Activated CD8-positive, alpha-beta memory T cell treated with anti-CD3 and anti-CD28 coated beads for 1 hour (primary cell): ENCODE data around the gene PROSER3.
A peak's percentile ranks its signal among the peaks of the same experiment; 100 is the strongest.

Experiments
- DNase-seq, 2 donors: peaks; one replicate each; pipeline ENCODE4 v3.0.0-alpha.2; 2020; ENCODE audit warnings: low read depth in 1 of 2; ENCODE audit errors: extremely low read depth in 1 of 2

Gene PROSER3

DNA sequence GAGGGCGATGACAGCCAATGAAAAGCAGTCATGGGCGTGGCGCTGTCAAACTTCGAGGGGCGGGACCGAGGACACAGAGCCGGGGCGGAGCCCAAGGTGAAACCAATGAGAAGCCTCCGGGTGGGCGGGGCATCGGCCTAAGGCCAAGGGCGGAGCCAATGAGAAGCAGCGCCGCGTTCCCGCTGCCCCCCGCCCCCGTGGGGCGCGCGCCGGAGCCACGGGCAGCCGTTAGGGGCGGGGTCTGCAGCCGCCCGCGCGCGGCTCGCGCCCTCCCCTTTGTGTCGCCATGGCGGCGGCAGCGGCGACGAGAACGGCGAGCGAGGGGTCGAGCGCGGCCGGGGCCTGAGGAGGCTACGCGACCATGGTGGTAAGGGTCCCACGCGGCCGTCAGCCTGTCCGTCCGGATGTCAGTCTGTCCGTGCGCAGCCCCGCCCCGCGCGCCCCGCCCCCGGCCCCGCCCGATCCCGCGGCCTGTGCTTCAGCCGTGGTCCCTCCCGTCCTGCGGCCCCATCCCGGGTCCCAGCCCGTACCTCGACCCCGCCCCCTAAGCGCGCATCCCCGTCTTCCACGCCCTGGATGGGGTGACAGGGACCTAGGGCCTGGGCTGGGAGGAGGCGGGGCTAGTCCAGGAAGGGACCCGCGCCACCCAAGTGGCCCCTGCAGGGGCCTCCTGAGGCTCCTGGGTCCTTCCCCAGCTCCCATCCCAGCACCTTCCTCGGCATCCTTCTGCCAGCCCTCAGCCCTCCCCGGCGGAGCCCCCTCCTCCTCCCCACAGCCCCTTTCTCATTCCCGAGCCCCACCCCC, 17.5 kb downstream of the PROSER3 start, which contains the start of gene ARHGAP33:
TSS of gene ARHGAP33 (plus strand) at position 267 of the 804 bp plus-strand sequence. CDS start at position 362, 95 bp downstream.
- peak; percentile 98 to 99 for DNase-seq

DNA sequence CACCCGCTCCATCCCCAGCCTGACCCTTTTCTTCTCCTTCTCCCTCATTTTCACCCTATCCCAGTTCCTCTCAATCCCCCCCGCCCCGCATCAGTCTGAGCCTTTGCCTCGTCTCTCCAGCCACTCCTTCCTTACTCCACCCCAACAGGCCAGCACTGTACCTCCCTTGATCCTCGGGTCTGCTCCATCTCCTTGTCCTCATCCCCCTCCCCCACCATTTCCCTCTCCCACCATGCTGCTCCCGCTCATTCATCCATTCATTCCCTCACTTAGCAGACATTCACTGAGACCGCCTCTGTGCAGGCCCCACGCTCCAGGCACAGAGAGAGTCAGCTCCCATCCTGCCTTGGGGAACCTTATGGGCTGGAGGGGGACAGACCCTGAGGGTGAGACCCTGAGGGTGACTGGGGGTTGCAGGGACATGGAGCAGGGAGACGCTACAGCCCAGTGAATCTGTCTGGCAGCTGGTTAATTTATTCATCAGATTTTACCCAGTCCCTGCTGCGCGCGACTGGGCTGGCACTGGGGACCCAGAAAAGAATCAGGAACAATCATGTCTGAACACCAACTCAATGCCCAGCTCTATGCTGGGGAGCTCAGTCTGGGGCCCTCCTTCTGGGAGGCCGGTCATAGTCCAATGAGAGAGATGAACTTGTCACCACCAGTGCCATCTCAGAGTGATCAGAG, 18.3 kb downstream of the PROSER3 start:
- no peak for DNase-seq

- DNase-seq, result no peak
These were observed 19.3 kb downstream of the PROSER3 start for GRCh38 chr19:35777086-35777841.

- no peak for DNase-seq
These were observed 20.0 kb downstream of the PROSER3 start for GRCh38 chr19:35777961-35778360.

DNA sequence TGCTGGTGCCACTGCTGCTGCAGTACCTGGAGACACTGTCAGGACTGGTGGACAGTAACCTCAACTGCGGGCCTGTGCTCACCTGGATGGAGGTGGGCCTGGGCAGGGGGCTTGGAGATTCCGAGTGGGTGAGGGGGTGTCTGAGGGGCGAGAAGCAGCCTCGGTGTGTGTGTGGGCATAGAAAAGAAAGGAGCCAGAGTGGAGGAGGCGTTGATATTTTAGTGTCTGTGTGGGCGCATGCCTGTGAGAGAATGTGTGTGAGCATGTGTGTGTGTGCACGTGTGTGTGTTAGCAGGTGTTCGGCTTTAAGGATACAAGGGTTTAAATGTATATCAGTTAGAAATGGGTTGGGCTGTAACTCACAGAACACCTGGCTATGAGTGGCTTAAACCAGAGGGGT, 21.1 kb downstream of the PROSER3 start:
- no peak for DNase-seq

GRCh38 chr19:35780058-35780457, 22.1 kb downstream of the PROSER3 start:
- no peak for DNase-seq

DNA sequence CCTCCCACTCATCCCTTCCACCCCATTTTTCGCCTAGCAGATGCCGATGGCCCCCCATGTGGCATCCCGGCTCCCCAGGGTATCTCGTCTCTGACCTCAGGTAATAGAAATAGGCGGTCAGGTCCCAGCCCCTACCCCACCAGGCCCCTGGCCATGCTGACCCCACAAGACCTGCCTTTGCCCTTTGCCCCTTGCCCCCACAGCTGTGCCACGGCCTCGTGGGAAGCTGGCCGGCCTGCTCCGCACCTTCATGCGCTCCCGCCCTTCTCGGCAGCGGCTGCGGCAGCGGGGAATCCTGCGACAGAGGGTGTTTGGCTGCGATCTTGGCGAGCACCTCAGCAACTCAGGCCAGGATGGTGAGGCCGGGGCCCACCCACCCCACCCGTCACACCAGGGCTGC, 22.7 kb downstream of the PROSER3 start:
- no peak for DNase-seq

- DNase-seq, result no peak
These were observed 23.7 kb downstream of the PROSER3 start for GRCh38 chr19:35781650-35782049.

GRCh38 chr19:35782589-35782988, 24.6 kb downstream of the PROSER3 start:
- no peak for DNase-seq

DNA sequence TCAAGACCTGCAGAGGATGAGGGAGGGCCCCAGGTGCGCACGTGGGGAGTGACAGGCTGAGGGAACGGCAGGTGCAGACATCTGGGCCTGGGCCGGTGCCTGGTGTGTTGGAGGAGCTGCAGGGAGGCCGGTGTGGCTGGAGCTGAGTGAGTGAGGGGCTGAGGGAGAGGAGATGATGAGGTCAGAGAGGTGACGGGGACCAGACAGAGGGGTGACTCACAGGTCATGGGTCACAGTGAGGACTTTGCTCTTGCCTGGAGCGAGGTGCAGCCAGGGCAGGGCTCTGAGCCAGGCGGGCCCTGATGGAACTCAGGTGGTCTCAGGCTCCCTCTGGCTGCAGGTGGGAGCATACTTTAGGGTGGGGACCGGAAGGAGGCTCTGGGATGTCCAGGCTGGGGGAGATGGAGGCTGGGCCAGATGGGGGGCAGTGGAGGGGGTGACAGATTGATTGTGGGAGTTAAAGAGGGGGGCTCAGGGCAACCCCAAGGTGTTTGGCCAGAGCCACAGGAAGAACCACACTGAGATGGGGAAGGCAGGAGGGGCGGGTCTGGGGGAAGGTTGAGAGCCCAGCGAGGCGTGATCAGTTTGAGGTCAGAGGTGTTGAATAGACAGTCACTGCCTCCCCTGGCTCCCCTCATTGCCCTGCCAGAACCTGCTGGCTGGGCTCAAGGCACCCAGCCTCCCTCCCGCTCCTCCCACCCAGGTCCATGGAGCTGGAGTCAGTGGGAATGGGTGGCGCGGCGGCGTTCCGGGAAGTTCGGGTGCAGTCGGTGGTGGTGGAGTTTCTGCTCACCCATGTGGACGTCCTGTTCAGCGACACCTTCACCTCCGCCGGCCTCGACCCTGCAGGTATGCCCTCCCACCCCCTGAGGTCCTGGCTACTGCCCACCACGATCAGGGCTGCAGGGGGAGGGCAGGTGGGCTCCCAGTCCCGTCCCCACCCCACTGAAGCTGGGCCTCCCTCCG, 25.8 kb downstream of the PROSER3 start:
- no peak for DNase-seq

DNA sequence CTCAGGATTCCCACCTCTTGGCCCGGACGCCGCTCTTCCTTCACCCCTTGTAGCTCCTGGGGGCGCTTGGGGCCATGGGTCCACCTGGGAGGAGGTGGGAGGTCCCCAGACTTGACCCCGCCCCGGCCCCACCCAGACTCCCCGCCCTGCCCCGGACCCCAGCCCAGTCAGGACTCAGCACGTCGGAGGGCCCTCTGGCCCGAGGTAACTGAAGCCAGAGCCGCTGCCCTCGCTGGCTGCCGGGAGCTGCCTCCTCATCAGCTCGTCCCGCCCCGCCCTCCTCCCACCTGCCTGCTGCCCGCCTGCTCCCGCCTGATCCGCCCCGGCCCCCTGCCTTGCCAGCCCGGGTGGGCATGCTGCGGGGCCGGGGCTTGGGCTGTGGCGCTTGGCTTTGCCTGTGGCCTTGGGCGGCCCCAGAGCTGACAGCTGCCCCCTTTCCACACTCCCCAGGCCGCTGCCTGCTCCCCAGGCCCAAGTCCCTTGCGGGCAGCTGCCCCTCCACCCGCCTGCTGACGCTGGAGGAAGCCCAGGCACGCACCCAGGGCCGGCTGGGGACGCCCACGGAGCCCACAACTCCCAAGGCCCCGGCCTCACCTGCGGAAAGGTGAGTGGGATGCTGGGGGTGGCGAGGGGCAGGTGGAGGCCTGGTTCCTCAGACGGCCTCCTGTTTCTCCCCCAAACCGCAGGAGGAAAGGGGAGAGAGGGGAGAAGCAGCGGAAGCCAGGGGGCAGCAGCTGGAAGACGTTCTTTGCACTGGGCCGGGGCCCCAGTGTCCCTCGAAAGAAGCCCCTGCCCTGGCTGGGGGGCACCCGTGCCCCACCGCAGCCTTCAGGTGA, 26.7 kb downstream of the PROSER3 start:
- DNase-seq, result no peak

- no peak for DNase-seq
These were observed 27.3 kb downstream of the PROSER3 start for GRCh38 chr19:35785339-35785627.

- no peak for DNase-seq
These were observed 28.6 kb downstream of the PROSER3 start for GRCh38 chr19:35786299-35787160.

DNA sequence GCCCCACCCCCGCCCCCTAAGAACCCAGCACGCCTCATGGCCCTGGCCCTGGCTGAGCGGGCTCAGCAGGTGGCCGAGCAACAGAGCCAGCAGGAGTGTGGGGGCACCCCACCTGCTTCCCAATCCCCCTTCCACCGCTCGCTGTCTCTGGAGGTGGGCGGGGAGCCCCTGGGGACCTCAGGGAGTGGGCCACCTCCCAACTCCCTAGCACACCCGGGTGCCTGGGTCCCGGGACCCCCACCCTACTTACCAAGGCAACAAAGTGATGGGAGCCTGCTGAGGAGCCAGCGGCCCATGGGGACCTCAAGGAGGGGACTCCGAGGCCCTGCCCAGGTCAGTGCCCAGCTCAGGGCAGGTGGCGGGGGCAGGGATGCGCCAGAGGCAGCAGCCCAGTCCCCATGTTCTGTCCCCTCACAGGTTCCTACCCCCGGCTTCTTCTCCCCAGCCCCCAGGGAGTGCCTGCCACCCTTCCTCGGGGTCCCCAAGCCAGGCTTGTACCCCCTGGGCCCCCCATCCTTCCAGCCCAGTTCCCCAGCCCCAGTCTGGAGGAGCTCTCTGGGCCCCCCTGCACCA, 29.3 kb downstream of the PROSER3 start:
- no peak for DNase-seq

- DNase-seq, result no peak
These were observed 30.4 kb downstream of the PROSER3 start for GRCh38 chr19:35788205-35788960.

- DNase-seq, result no peak
These were observed 31.4 kb downstream of the PROSER3 start for GRCh38 chr19:35789195-35789977.
